ENCODE data around the gene NDUFA11. TPM values are rescaled to one million over a fixed set of nuclear protein-coding genes. Genes with fewer than 3 reads are reported as not detected.
A peak's percentile ranks its signal among the peaks of the same experiment; 100 is the strongest.

NDUFA11 gene
- total and polyA plus RNA-seq, 7 donors, result 242 to 450 (median 395) TPM

GRCh38 chr19:5914358-5914774, 10.8 kb upstream of the NDUFA11 start:
- DNase-seq, result no peak
- Histone ChIP-seq H3K9me3 (no peaks in the 10 kb centered on the region), H3K27me3 (no peaks in the 10 kb centered on the region), H3K27ac (peak overlapping the region; percentile 43 to 78 (median 66)), H3K4me1 (peaks cover 0 to 21% (median 18%) of the 10 kb centered on the region in 4 donors), H3K36me3 (peaks cover 29 to 58% (median 43%) of the 10 kb centered on the region in 4 donors), H3K4me3 (no peak overlapping the region)
- 14 to 73% methylated on average over 22 of the region's 22 CpGs for WGBS, 2 donors
- intact Hi-C loops (cut with DNase I), result no loop called here
- TF ChIP-seq EP300 (IDR thresholded peaks at IDR 0.05), result no peak
- TF ChIP-seq CTCF (IDR thresholded peaks at IDR 0.05), result no peak
- TF ChIP-seq POLR2A (IDR thresholded peaks at IDR 0.05), result no peak
- no peak for TF ChIP-seq POLR2AphosphoS5 (IDR thresholded peaks at IDR 0.05)

GRCh38 chr19:5913739-5914357, 10.3 kb upstream of the NDUFA11 start, which contains the start of gene CAPS:
TSS of gene CAPS (plus strand) at chr19:5914254. CDS start at chr19:5914407, 153 bp downstream.
- no peak within 1 kb of the TSS for H3K4me3 ChIP-seq
- H3K27me3 ChIP-seq, result no peaks in the 10 kb centered on the region
- no peaks in the 10 kb centered on the region for H3K9me3 ChIP-seq
- H3K4me1 ChIP-seq, result peaks cover 0 to 21% (median 18%) of the 10 kb centered on the region in 4 donors
- H3K36me3 ChIP-seq, result peaks cover 27 to 58% (median 40%) of the 10 kb centered on the region in 4 donors
- WGBS, 2 donors, result 25 to 72% methylated on average over 10 of the region's 10 CpGs
- intact Hi-C loops (cut with DNase I), result no loop called here
- H3K27ac ChIP-seq, result peak within 1 kb of the TSS; percentile 43 to 78 (median 66)
- peak; percentile 86 for DNase-seq
- TF ChIP-seq POLR2AphosphoS5 (IDR thresholded peaks at IDR 0.05) (peak in 2 of 4 donors; percentile 9 to 10), CTCF (IDR thresholded peaks at IDR 0.05) (no peak), POLR2A (IDR thresholded peaks at IDR 0.05) (no peak)

- H3K9me3 ChIP-seq, result no peaks in the 10 kb centered on the region
Observed at GRCh38 chr19:5911366-5911765, 7.8 kb upstream of the NDUFA11 start.

GRCh38 chr19:5910638-5910907, 7.0 kb upstream of the NDUFA11 start:
- 89 to 90% methylated on average over 1 of the region's 1 CpG for WGBS, 2 donors
- no peak overlapping the region for H3K27ac ChIP-seq
- no peak for TF ChIP-seq POLR2A (IDR thresholded peaks at IDR 0.05)
- no peak for TF ChIP-seq POLR2AphosphoS5 (IDR thresholded peaks at IDR 0.05)
- no peak for TF ChIP-seq CTCF (IDR thresholded peaks at IDR 0.05)
- TF ChIP-seq EP300 (IDR thresholded peaks at IDR 0.05), result no peak
- peaks cover 4 to 28% (median 10%) of the 10 kb centered on the region in 4 donors for H3K36me3 ChIP-seq
- no peak overlapping the region for H3K4me3 ChIP-seq
- no peak for DNase-seq
- H3K4me1 ChIP-seq, result peaks cover 0 to 29% (median 26%) of the 10 kb centered on the region in 4 donors
- intact Hi-C loops (cut with DNase I), result no loop called here
- no peaks in the 10 kb centered on the region for H3K27me3 ChIP-seq
- no peaks in the 10 kb centered on the region for H3K9me3 ChIP-seq

More at GRCh38 chr19:5911366-5911765, 7.8 kb upstream of the NDUFA11 start:
- intact Hi-C loops (cut with DNase I), result no loop called here
- DNase-seq, result no peak
- 67 to 97% methylated on average over 1 of the region's 1 CpG for WGBS, 2 donors
- Histone ChIP-seq H3K4me3 (no peak overlapping the region), H3K27me3 (no peaks in the 10 kb centered on the region), H3K36me3 (peaks cover 4 to 36% (median 17%) of the 10 kb centered on the region in 4 donors), H3K4me1 (peaks cover 0 to 21% (median 20%) of the 10 kb centered on the region in 4 donors), H3K27ac (peak overlapping the region in 1 of 4 donors; percentile 16)
- TF ChIP-seq POLR2AphosphoS5 (IDR thresholded peaks at IDR 0.05) (no peak), POLR2A (IDR thresholded peaks at IDR 0.05) (no peak), EP300 (IDR thresholded peaks at IDR 0.05) (no peak), CTCF (IDR thresholded peaks at IDR 0.05) (no peak)

Measured in sigmoid colon (tissue), 7 donors.